ENCODE data around the gene RCVRN. TPM values are rescaled to one million over a fixed set of nuclear protein-coding genes. Genes with fewer than 3 reads are reported as not detected.

The RCVRN gene
- polyA plus RNA-seq, 1 donor = 0.25 TPM

- DNase-seq (ENCODE audit: low read depth) = no peak
Observed at GRCh38 chr17:9850151-9850550, 54.9 kb downstream of the RCVRN start.

Other genes with a start within 250 kb of the RCVRN start
- gene DHRS7C, start 113.7 kb downstream of the RCVRN start, polyA plus RNA-seq (ENCODE audit: insufficient read length) = 110 TPM
- not detected for gene GSG1L2, start 83.2 kb downstream of the RCVRN start, polyA plus RNA-seq (ENCODE audit: insufficient read length)
- gene GLP2R, start 79.3 kb downstream of the RCVRN start, polyA plus RNA-seq (ENCODE audit: insufficient read length) = not detected

Data from forelimb muscle (tissue), 1 donor.